Measurements from ENCODE around the gene C4BPA.

C4BPA gene

DNA sequence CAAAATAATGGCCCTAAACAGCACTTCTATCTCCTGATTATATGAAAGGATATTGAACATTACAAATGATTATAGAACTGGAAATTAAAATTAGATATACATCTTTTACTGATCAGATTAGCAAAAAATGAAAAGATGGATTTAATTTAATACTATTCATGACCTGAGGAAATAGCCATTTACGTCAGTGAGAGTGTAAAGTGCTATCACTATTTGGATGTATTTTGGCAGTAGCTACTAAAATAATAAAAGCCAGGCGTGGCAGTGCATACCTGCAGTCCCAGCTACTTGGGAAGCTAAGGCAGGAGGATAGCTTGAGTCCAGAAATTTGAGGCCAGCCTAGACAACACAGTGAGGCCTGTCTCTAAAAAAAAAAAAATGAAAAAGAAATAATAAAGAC is 10.1 kb upstream of the C4BPA start:
- no peak for DNase-seq (ENCODE audit: low read depth, low spot score)
- Histone ChIP-seq H3K9me3 (ENCODE audit: insufficient read depth, low read length) (peaks cover 11% of the 10 kb centered on the region; the same call in 1 of the 2 replicates), H3K4me3 (ENCODE audit: insufficient read length, low read depth) (no peak overlapping the region), H3K36me3 (ENCODE audit: insufficient read depth, insufficient read length, low read length) (no peaks in the 10 kb centered on the region), H3K9ac (ENCODE audit: insufficient read length, low read depth) (no peak overlapping the region), H3K27me3 (ENCODE audit: insufficient read depth, insufficient read length) (no peaks in the 10 kb centered on the region), H3K4me1 (ENCODE audit: insufficient read depth, insufficient read length) (no peaks in the 10 kb centered on the region)
- no peak for TF ChIP-seq SUZ12 (IDR thresholded peaks at IDR 0.05; ENCODE audit: extremely low read depth, insufficient read depth, insufficient read length)
- no peak for TF ChIP-seq YY1 (IDR thresholded peaks at IDR 0.05; ENCODE audit: insufficient read depth, insufficient read length)
- no peak for TF ChIP-seq ZNF274 (IDR thresholded peaks at IDR 0.05; ENCODE audit: low read depth, low read length)

- no peak overlapping the region for H3K4me3 ChIP-seq (ENCODE audit: insufficient read length, low read depth)
- no peak for DNase-seq (ENCODE audit: low read depth, low spot score)
- TF ChIP-seq YY1 (IDR thresholded peaks at IDR 0.05; ENCODE audit: insufficient read depth, insufficient read length) (no peak), SUZ12 (IDR thresholded peaks at IDR 0.05; ENCODE audit: extremely low read depth, insufficient read depth, insufficient read length) (no peak), ZNF274 (IDR thresholded peaks at IDR 0.05; ENCODE audit: low read depth, low read length) (no peak)
- H3K27me3 ChIP-seq (ENCODE audit: insufficient read depth, insufficient read length), result no peaks in the 10 kb centered on the region
- no peak overlapping the region for H3K9ac ChIP-seq (ENCODE audit: insufficient read length, low read depth)
- no peaks in the 10 kb centered on the region for H3K36me3 ChIP-seq (ENCODE audit: insufficient read depth, insufficient read length, low read length)
- no peaks in the 10 kb centered on the region for H3K4me1 ChIP-seq (ENCODE audit: insufficient read depth, insufficient read length)
- H3K9me3 ChIP-seq (ENCODE audit: insufficient read depth, low read length), result peaks cover 15% of the 10 kb centered on the region; the same call in 1 of the 2 replicates
These were observed 6.1 kb upstream of the C4BPA start for GRCh38 chr1:207097871-207098324.

GRCh38 chr1:207101720-207102119 is 2.3 kb upstream of the C4BPA start:
- Histone ChIP-seq H3K27me3 (ENCODE audit: insufficient read depth, insufficient read length) (no peaks in the 10 kb centered on the region), H3K4me3 (ENCODE audit: insufficient read length, low read depth) (no peak overlapping the region), H3K9ac (ENCODE audit: insufficient read length, low read depth) (no peak overlapping the region), H3K36me3 (ENCODE audit: insufficient read depth, insufficient read length, low read length) (no peaks in the 10 kb centered on the region), H3K4me1 (ENCODE audit: insufficient read depth, insufficient read length) (no peaks in the 10 kb centered on the region), H3K9me3 (ENCODE audit: insufficient read depth, low read length) (peaks cover 15% of the 10 kb centered on the region; the same call in 1 of the 2 replicates)
- TF ChIP-seq SUZ12 (IDR thresholded peaks at IDR 0.05; ENCODE audit: extremely low read depth, insufficient read depth, insufficient read length) (no peak), YY1 (IDR thresholded peaks at IDR 0.05; ENCODE audit: insufficient read depth, insufficient read length) (no peak), ZNF274 (IDR thresholded peaks at IDR 0.05; ENCODE audit: low read depth, low read length) (no peak)
- DNase-seq (ENCODE audit: low read depth, low spot score), result no peak

GRCh38 chr1:207102146-207102545 is 1.9 kb upstream of the C4BPA start:
- no peak for DNase-seq (ENCODE audit: low read depth, low spot score)
- Histone ChIP-seq H3K9ac (ENCODE audit: insufficient read length, low read depth) (no peak overlapping the region), H3K27me3 (ENCODE audit: insufficient read depth, insufficient read length) (no peaks in the 10 kb centered on the region), H3K9me3 (ENCODE audit: insufficient read depth, low read length) (peaks cover 15% of the 10 kb centered on the region; the same call in 1 of the 2 replicates), H3K36me3 (ENCODE audit: insufficient read depth, insufficient read length, low read length) (no peaks in the 10 kb centered on the region), H3K4me1 (ENCODE audit: insufficient read depth, insufficient read length) (no peaks in the 10 kb centered on the region), H3K4me3 (ENCODE audit: insufficient read length, low read depth) (no peak overlapping the region)
- TF ChIP-seq ZNF274 (IDR thresholded peaks at IDR 0.05; ENCODE audit: low read depth, low read length), result no peak
- no peak for TF ChIP-seq SUZ12 (IDR thresholded peaks at IDR 0.05; ENCODE audit: extremely low read depth, insufficient read depth, insufficient read length)
- TF ChIP-seq YY1 (IDR thresholded peaks at IDR 0.05; ENCODE audit: insufficient read depth, insufficient read length), result no peak

DNA sequence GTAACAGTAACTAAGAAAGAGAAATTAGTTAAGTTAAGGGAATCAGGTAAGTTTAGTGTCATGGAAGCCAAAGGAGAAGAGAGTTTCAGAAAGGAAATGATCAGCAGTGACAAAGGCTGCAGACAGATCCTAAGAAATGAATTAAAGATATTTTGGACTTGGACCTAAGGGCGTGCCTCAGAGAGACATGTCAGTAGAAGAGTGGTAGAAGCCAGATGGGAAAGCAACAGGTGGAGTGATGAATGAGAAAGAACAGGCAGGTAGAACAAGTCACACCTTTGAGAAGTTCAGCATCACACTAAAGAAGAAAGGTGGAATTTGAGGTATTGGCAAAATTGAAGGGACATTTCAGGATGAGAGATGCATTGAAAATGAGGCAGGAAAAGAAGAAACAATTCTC is 1.4 kb upstream of the C4BPA start:
- H3K36me3 ChIP-seq (ENCODE audit: insufficient read depth, insufficient read length, low read length), result no peaks in the 10 kb centered on the region
- no peaks in the 10 kb centered on the region for H3K4me1 ChIP-seq (ENCODE audit: insufficient read depth, insufficient read length)
- no peaks in the 10 kb centered on the region for H3K27me3 ChIP-seq (ENCODE audit: insufficient read depth, insufficient read length)
- no peak for DNase-seq (ENCODE audit: low read depth, low spot score)
- no peak overlapping the region for H3K9ac ChIP-seq (ENCODE audit: insufficient read length, low read depth)
- peaks cover 15% of the 10 kb centered on the region; the same call in 1 of the 2 replicates for H3K9me3 ChIP-seq (ENCODE audit: insufficient read depth, low read length)
- no peak overlapping the region for H3K4me3 ChIP-seq (ENCODE audit: insufficient read length, low read depth)
- TF ChIP-seq ZNF274 (IDR thresholded peaks at IDR 0.05; ENCODE audit: low read depth, low read length) (no peak), SUZ12 (IDR thresholded peaks at IDR 0.05; ENCODE audit: extremely low read depth, insufficient read depth, insufficient read length) (no peak), YY1 (IDR thresholded peaks at IDR 0.05; ENCODE audit: insufficient read depth, insufficient read length) (no peak)

- Histone ChIP-seq H3K9ac (ENCODE audit: insufficient read length, low read depth) (no peak overlapping the region), H3K27me3 (ENCODE audit: insufficient read depth, insufficient read length) (no peaks in the 10 kb centered on the region), H3K4me3 (ENCODE audit: insufficient read length, low read depth) (no peak overlapping the region), H3K4me1 (ENCODE audit: insufficient read depth, insufficient read length) (no peaks in the 10 kb centered on the region), H3K9me3 (ENCODE audit: insufficient read depth, low read length) (no peaks in the 10 kb centered on the region), H3K36me3 (ENCODE audit: insufficient read depth, insufficient read length, low read length) (no peaks in the 10 kb centered on the region)
- no peak for DNase-seq (ENCODE audit: low read depth, low spot score)
- TF ChIP-seq SUZ12 (IDR thresholded peaks at IDR 0.05; ENCODE audit: extremely low read depth, insufficient read depth, insufficient read length) (no peak), YY1 (IDR thresholded peaks at IDR 0.05; ENCODE audit: insufficient read depth, insufficient read length) (no peak), ZNF274 (IDR thresholded peaks at IDR 0.05; ENCODE audit: low read depth, low read length) (no peak)
These were observed 5.0 kb downstream of the C4BPA start for GRCh38 chr1:207109004-207109403.

DNA sequence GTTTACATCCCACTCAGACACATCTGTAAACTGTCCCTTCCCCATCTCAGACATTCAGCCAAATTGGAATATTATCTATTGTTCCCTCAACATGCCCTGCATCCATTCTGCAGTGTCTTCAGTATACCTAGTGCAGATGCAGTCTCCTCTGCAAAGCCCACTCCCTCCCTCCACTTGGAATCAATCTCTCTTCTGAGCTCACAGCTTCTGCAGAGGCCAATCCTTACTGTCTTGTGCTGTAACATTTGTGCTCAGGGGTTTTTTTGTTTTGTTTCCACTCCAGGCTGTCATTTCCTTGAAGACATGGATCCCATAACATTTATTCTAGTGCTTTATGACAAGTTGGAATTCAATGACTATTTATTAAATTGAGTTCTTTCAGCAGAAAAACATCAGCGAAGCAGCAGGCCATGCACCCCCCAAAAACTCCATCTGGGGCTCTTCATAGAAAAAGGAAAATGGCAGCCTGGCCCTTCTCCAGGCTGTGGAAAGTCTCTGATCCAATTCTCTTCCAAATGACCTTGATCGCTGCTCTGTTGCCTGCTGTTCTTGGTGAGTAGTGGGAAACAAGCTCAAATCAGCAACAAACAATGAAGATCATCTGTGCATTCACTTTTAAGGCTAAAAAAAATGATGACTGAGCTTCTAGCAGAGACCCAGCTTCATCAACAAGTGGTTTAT is 8.7 kb downstream of the C4BPA start:
- Histone ChIP-seq H3K36me3 (ENCODE audit: insufficient read depth, insufficient read length, low read length) (no peaks in the 10 kb centered on the region), H3K9ac (ENCODE audit: insufficient read length, low read depth) (no peak overlapping the region), H3K27me3 (ENCODE audit: insufficient read depth, insufficient read length) (no peaks in the 10 kb centered on the region), H3K4me1 (ENCODE audit: insufficient read depth, insufficient read length) (no peaks in the 10 kb centered on the region), H3K9me3 (ENCODE audit: insufficient read depth, low read length) (no peaks in the 10 kb centered on the region), H3K4me3 (ENCODE audit: insufficient read length, low read depth) (no peak overlapping the region)
- no peak for TF ChIP-seq ZNF274 (IDR thresholded peaks at IDR 0.05; ENCODE audit: low read depth, low read length)
- TF ChIP-seq YY1 (IDR thresholded peaks at IDR 0.05; ENCODE audit: insufficient read depth, insufficient read length), result no peak
- no peak for TF ChIP-seq SUZ12 (IDR thresholded peaks at IDR 0.05; ENCODE audit: extremely low read depth, insufficient read depth, insufficient read length)
- DNase-seq (ENCODE audit: low read depth, low spot score), result no peak
